Activated naive CD4-positive, alpha-beta T cell treated with anti-CD3 and anti-CD28 coated beads, Interleukin-2, amount 10 ng/mL, durations not matched to agents 7 days and 5 days (primary cell): ENCODE data around the gene FSTL4.

ENCODE experiments used
- CTCF ChIA-PET: fragments of 350-600 bp; sonication (Branson Sonifier 250); formaldehyde crosslinking; loops from one replicate; lab custom pipeline; 2021; ENCODE audit warnings: antibody characterized with exemption; lab: Charles Lee
- DNase-seq: peaks from one replicate; pipeline ENCODE4 v3.0.0-alpha.2; 2020
- H3K27ac Mint-ChIP-seq: one replicate; pipeline ENCODE4 v1.8.0; 2021; ENCODE audit warnings: mild to moderate bottlenecking, moderate library complexity, mixed read lengths
- H3K27me3 Mint-ChIP-seq: one replicate; pipeline ENCODE4 v1.8.0; 2021; ENCODE audit warnings: mild to moderate bottlenecking, mixed read lengths
- H3K36me3 Mint-ChIP-seq: one replicate; pipeline ENCODE4 v1.8.0; 2021; ENCODE audit warnings: mixed read lengths
- H3K4me1 Mint-ChIP-seq: one replicate; pipeline ENCODE4 v1.8.0; 2021; ENCODE audit warnings: mixed read lengths
- H3K4me3 Mint-ChIP-seq: one replicate; pipeline ENCODE4 v1.8.0; 2021; ENCODE audit warnings: mild to moderate bottlenecking, moderate library complexity, mixed read lengths
- H3K9me3 Mint-ChIP-seq: one replicate; pipeline ENCODE4 v1.8.0; 2021; ENCODE audit warnings: mixed read lengths

FSTL4 gene

DNA sequence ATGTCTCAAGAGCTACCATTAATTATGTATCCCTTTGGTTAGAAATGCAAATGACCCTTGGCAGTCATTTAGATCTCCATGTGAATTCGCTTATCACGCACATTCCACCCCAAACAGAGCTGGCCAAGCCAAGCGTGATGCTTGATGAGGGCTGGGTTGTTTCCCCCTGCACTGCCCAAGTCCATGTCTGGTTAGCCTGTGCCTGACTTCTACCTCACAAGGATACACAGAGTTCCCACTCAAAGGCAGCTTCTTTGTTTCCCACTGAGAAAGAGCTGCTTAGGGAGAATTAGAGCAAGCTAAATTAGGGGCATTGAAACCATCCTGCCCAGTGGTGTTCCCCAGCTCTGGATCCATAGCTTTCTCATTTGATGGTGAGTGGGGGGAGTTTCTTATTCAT is 87.2 kb downstream of the FSTL4 start:
- no peaks in the 10 kb centered on the region for H3K9me3 Mint-ChIP-seq
- H3K27me3 Mint-ChIP-seq: peaks cover 16% of the 10 kb centered on the region
- no peaks in the 10 kb centered on the region for H3K36me3 Mint-ChIP-seq
- no peak for DNase-seq
- H3K27ac Mint-ChIP-seq: no peak overlapping the region
- CTCF ChIA-PET: interaction anchor here (1.9 kb wide), 1 partner anchor 101 kb away, joined by 6 read pairs; no protein-coding TSS in a partner anchor
- no peak overlapping the region for H3K4me3 Mint-ChIP-seq
- no peaks in the 10 kb centered on the region for H3K4me1 Mint-ChIP-seq

DNA sequence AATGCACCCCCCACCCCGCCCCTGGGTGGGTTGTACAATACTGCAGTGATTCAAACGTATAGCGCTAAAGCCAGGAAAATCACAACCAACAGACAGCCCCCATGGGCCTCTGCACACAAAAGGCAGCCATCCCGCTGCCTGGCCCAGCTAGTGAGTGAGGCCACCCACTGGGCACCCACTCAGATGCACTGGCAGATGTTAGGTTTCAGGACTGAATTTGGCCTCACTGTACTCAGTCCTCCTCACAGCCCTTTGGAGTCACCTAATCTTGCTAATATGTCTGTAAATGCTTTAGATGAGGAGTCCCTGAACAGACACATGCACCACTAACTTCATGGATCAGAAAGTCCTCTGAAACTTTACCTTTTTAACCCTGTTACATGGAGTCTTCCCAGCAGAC is 87.7 kb downstream of the FSTL4 start:
- H3K27ac Mint-ChIP-seq: no peak overlapping the region
- no peaks in the 10 kb centered on the region for H3K4me1 Mint-ChIP-seq
- no peak overlapping the region for H3K4me3 Mint-ChIP-seq
- CTCF ChIA-PET: interaction anchor here (1.9 kb wide), 1 partner anchor 101 kb away, joined by 6 read pairs; no protein-coding TSS in a partner anchor
- H3K27me3 Mint-ChIP-seq: peaks cover 19% of the 10 kb centered on the region
- DNase-seq: no peak
- H3K36me3 Mint-ChIP-seq: no peaks in the 10 kb centered on the region
- H3K9me3 Mint-ChIP-seq: no peaks in the 10 kb centered on the region

DNA sequence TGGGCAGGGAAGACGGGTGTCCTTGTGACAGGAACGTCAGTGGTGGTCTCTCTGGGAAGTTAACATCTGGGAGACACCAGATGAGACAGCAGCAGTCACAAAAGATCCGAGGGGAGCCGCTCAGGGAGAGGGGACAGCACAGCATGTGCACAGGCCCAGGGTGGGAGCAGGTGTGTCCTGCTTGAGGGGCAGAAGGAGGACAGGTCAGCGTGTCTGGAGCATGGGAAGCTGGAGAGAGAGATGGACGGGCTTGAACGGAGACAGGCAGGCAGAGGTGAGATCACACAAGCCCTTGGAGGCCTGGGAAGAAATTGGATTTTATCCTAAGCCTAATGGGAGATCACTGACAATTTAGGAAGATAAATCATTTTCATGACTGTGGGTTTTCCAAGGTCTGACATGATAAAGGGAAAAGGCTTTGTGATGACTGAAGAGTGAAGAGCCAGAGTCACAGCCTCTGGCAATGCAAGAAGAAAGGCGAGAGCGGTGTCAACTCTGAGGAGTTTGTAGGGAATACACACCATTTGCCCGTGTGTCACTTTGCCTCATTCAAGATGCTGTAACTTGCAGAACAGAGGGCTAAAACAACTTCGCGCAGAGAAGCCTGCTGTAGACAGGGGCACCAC is 88.3 kb downstream of the FSTL4 start:
- no peak overlapping the region for H3K4me3 Mint-ChIP-seq
- H3K27me3 Mint-ChIP-seq: peaks cover 22% of the 10 kb centered on the region

DNA sequence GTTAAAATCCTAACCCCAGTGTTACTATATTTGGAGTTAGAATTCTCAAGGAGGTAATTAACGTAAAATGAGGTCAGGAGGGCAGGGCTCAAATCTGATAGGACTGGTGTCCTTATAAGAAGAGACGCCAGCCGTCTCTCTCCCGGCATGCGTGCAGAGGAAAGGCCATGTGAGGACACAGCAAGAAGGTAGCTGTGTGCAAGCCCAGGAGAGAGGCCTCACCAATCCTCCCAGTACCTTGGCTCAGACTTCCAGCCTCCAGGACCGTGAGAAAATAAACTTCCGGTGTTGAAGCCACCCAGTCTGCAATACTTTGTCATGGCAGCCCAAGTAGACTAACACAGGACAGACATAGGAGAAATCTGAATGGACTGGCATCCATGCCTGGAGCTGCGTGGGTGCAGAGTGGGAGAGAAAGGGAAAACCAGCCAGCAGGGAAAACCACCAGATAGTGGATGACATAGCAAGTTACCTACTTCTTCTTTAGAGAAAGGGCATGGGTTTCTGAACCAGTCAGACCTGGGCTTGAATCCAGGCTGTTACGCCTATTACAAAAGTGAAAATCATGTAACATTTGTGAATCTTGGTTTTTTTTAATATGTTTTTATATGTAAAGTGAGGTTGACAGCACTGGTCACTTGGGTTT is 89.2 kb downstream of the FSTL4 start:
- no peak overlapping the region for H3K27ac Mint-ChIP-seq
- peaks cover 23% of the 10 kb centered on the region for H3K27me3 Mint-ChIP-seq
- CTCF ChIA-PET: interaction anchor here (1.3 kb wide), 1 partner anchor 100 kb away, joined by 3 read pairs; no protein-coding TSS in a partner anchor
- H3K4me3 Mint-ChIP-seq: no peak overlapping the region
- H3K36me3 Mint-ChIP-seq: no peaks in the 10 kb centered on the region
- H3K9me3 Mint-ChIP-seq: no peaks in the 10 kb centered on the region
- no peaks in the 10 kb centered on the region for H3K4me1 Mint-ChIP-seq
- no peak for DNase-seq

More for the DNA sequence above, 88.3 kb downstream of the FSTL4 start:
- H3K9me3 Mint-ChIP-seq: no peaks in the 10 kb centered on the region
- CTCF ChIA-PET: no interaction called here
- no peak for DNase-seq
- H3K4me1 Mint-ChIP-seq: no peaks in the 10 kb centered on the region
- no peak overlapping the region for H3K27ac Mint-ChIP-seq
- no peaks in the 10 kb centered on the region for H3K36me3 Mint-ChIP-seq

DNA sequence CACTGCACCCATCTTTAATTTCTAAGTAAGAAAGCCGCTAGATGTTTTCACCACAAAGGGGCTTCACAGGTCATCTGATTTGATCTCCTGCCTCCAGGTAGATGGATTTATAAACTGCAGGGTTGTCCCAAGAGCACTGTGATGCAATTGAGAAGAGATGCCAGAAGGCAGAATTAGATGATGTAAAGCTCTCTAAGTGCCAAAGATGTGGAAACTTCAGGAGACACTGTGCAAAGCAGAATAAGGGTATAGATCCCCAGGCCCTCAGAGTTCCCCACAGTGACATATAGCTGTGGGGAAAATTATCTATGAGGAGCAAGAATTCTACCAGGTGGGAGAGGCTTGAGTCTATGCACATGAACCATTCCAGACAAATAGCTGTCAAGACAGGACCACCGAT is 90.5 kb downstream of the FSTL4 start:
- CTCF ChIA-PET: interaction anchor here (1.3 kb wide), 1 partner anchor 98 kb away, joined by 3 read pairs; no protein-coding TSS in a partner anchor
- Mint-ChIP-seq H3K4me3 (no peak overlapping the region), H3K4me1 (no peaks in the 10 kb centered on the region), H3K27ac (no peak overlapping the region), H3K27me3 (peaks cover 27% of the 10 kb centered on the region), H3K9me3 (no peaks in the 10 kb centered on the region), H3K36me3 (no peaks in the 10 kb centered on the region)
- no peak for DNase-seq

- Mint-ChIP-seq H3K27me3 (peaks cover 27% of the 10 kb centered on the region), H3K36me3 (no peaks in the 10 kb centered on the region), H3K4me1 (no peaks in the 10 kb centered on the region), H3K9me3 (no peaks in the 10 kb centered on the region), H3K27ac (no peak overlapping the region), H3K4me3 (no peak overlapping the region)
- DNase-seq: no peak
- CTCF ChIA-PET: interaction anchor here (0.9 kb wide), 1 partner anchor 10 kb away, joined by 3 read pairs; no protein-coding TSS in a partner anchor
These were observed 91.2 kb downstream of the FSTL4 start for GRCh38 chr5:133520991-133521706.

DNA sequence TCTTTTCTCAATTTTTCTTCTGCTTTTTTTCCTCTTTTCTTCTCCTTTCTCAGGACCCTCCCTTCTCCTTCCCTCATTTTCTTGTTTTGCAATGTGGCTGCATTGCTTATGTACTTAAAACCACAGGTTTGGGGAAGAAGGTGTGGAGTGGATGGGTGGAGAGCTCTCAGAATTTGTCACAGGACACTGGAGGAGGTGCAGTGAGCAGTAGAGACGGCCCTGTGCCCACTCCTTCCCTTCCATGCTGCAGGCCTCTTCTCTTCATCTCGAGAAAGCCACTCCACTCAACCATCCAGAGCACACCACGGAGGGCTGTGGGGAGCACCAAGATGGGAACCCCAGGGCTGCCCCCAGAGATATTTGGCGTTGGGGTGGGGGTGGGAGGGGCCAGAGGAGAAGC is 92.3 kb downstream of the FSTL4 start:
- peaks cover 27% of the 10 kb centered on the region for H3K27me3 Mint-ChIP-seq
- H3K9me3 Mint-ChIP-seq: no peaks in the 10 kb centered on the region
- H3K36me3 Mint-ChIP-seq: no peaks in the 10 kb centered on the region
- no peak overlapping the region for H3K4me3 Mint-ChIP-seq
- H3K27ac Mint-ChIP-seq: no peak overlapping the region
- CTCF ChIA-PET: no interaction called here
- H3K4me1 Mint-ChIP-seq: no peaks in the 10 kb centered on the region
- DNase-seq: no peak

GRCh38 chr5:133519191-133519590 is 93.2 kb downstream of the FSTL4 start:
- Mint-ChIP-seq H3K4me3 (no peak overlapping the region), H3K9me3 (no peaks in the 10 kb centered on the region), H3K27me3 (peaks cover 27% of the 10 kb centered on the region), H3K27ac (no peak overlapping the region), H3K36me3 (no peaks in the 10 kb centered on the region), H3K4me1 (no peaks in the 10 kb centered on the region)
- no peak for DNase-seq
- CTCF ChIA-PET: no interaction called here

- Mint-ChIP-seq H3K36me3 (no peaks in the 10 kb centered on the region), H3K27me3 (peaks cover 17% of the 10 kb centered on the region), H3K4me1 (no peaks in the 10 kb centered on the region), H3K4me3 (no peak overlapping the region), H3K27ac (no peak overlapping the region), H3K9me3 (no peaks in the 10 kb centered on the region)
- no peak for DNase-seq
- CTCF ChIA-PET: no interaction called here
These were observed 97.9 kb downstream of the FSTL4 start for GRCh38 chr5:133514456-133514855.

- CTCF ChIA-PET: no interaction called here
- no peak overlapping the region for H3K4me3 Mint-ChIP-seq
- DNase-seq: no peak
- H3K27ac Mint-ChIP-seq: no peak overlapping the region
- peaks cover 13% of the 10 kb centered on the region for H3K27me3 Mint-ChIP-seq
- no peaks in the 10 kb centered on the region for H3K9me3 Mint-ChIP-seq
- no peaks in the 10 kb centered on the region for H3K4me1 Mint-ChIP-seq
- no peaks in the 10 kb centered on the region for H3K36me3 Mint-ChIP-seq
These were observed 99.4 kb downstream of the FSTL4 start for GRCh38 chr5:133512896-133513295.

DNA sequence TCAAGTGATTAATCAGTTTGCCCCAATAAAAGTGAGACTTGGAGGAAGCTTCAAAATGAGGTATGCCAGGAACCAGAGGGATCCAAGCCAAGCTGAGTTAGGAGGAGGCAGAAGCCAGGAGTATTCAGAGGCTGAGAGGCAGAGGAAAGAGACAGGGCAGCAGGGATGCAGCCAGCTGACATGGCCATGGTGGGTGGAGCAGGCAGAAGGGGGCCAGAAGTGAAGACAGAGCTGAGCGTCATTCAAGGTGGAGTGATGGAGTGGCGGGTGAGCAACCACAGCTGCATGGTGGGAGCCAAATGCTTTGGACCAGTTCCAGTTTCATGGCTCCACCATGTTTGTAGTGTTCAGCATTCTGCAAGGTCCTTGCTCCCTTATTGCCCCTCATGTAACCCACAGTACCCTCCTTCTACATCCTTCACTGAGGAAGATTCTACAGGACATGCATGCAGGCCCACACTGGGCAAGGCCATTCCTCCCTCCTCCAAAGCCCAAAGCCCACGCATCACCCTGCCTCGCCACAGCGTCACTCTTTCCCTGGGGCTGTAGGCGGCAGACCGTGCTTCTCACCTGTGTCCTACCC is 100.6 kb downstream of the FSTL4 start:
- Mint-ChIP-seq H3K4me1 (no peaks in the 10 kb centered on the region), H3K27ac (no peak overlapping the region), H3K27me3 (peaks cover 8% of the 10 kb centered on the region)

GRCh38 chr5:133510634-133511262 is 101.6 kb downstream of the FSTL4 start:
- Mint-ChIP-seq H3K4me3 (no peak overlapping the region), H3K4me1 (no peaks in the 10 kb centered on the region), H3K9me3 (no peaks in the 10 kb centered on the region), H3K27ac (no peak overlapping the region), H3K36me3 (no peaks in the 10 kb centered on the region), H3K27me3 (peaks cover 10% of the 10 kb centered on the region)
- no peak for DNase-seq
- CTCF ChIA-PET: interaction anchor here (1.0 kb wide), 1 partner anchor 10 kb away, joined by 3 read pairs; no protein-coding TSS in a partner anchor

More for the DNA sequence above, 100.6 kb downstream of the FSTL4 start:
- DNase-seq: no peak
- H3K36me3 Mint-ChIP-seq: no peaks in the 10 kb centered on the region
- CTCF ChIA-PET: interaction anchor here (1.0 kb wide), 1 partner anchor 9 kb away, joined by 3 read pairs; no protein-coding TSS in a partner anchor
- H3K4me3 Mint-ChIP-seq: no peak overlapping the region
- no peaks in the 10 kb centered on the region for H3K9me3 Mint-ChIP-seq

DNA sequence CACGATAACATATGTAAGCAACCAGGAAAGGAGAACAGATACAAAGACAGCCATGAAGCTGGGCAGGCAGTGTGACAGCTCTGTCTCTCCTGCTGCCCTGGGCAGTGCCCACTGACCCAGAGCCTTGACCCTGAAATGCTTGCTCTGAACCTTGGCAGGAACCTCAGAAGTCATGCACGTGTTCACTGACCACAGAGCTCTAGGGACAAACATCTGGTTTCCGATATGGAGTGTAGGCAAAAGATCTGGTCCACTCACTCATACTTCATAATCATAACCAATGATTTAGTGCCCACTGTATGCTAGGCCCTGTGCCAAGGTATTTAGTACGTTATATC is 102.6 kb downstream of the FSTL4 start:
- Mint-ChIP-seq H3K36me3 (no peaks in the 10 kb centered on the region), H3K27ac (no peak overlapping the region), H3K9me3 (no peaks in the 10 kb centered on the region), H3K27me3 (peaks cover 11% of the 10 kb centered on the region), H3K4me3 (no peak overlapping the region), H3K4me1 (no peaks in the 10 kb centered on the region)
- CTCF ChIA-PET: no interaction called here
- DNase-seq: no peak
